Pancreas (tissue), 10 donors: ENCODE data around the gene ZFP36. TPM values are rescaled to one million over a fixed set of nuclear protein-coding genes. Genes with fewer than 3 reads are reported as not detected.

Experiments used
- ATAC-seq, 4 donors: fragments of 200-7000 bp; cut with Tn5 transposase; one replicate each; pipeline versions ENCODE4 v1.8.0 to v1.9.1; 2020; ENCODE audit warnings: mild to moderate bottlenecking in 4 of 4, moderate library complexity in 4 of 4
- DNase-seq, 6 donors: peaks; one replicate each; pipeline ENCODE4 v3.0.0-alpha.2; 2020
- FAIRE-seq: peaks from 2 replicates; lab custom pipeline; 2012; peaks lifted over from hg19 to GRCh38; lab: Jason Lieb, UNC
- H3K27ac ChIP-seq, 4 donors: fragments of 200-600 bp; sonication (generic); 1 replicate in 3 of 4; 2 replicates in 1 of 4; pipeline versions ENCODE4 v1.5.0 to v1.8.0; 2020
- H3K27me3 ChIP-seq, 4 donors: fragments of 200-600 bp; one replicate each; pipeline ENCODE4 v1.8.0; 2021
- H3K36me3 ChIP-seq, 3 donors: fragments of 200-600 bp; sonication (generic) in 1 of 3; one replicate each; pipeline versions ENCODE4 v1.5.0 to v1.8.0; 2020 to 2021
- H3K4me1 ChIP-seq, 3 donors: fragments of 200-600 bp; one replicate each; pipeline ENCODE4 v1.8.0; 2021
- H3K4me3 ChIP-seq, 4 donors: fragments of 200-600 bp; sonication (generic) in 2 of 4; one replicate each; pipeline versions ENCODE4 v1.5.0 to v1.8.0; 2020 to 2021
- H3K9me3 ChIP-seq, 4 donors: fragments of 200-600 bp; one replicate each; pipeline ENCODE4 v1.8.0; 2021
- CTCF ChIP-seq, 4 donors: fragments of 200-600 bp; sonication (generic) in 3 of 4; IDR thresholded peaks; one replicate each; pipeline versions ENCODE4 v1.5.0 to v1.8.0; 2021; ENCODE audit warnings: antibody characterized with exemption in 4 of 4
- WGBS, 2 donors: extraction: QIAGEN DNeasy Blood & Tissue Kit; methylation state at CpG; one replicate each; pipeline ENCODE4 v1.1.7; 2013; 5-methylcytosine and 5-hydroxymethylcytosine counted together
- intact Hi-C, 3 donors: fragments of 100-400 bp; cut with DNase I; formaldehyde crosslinking; loops; one replicate each; pipeline versions ENCODE4 v1.11.1 to v1.14.2; 2022
- polyA plus RNA-seq, 2 donors: library from polyadenylated mRNA; stranded (reverse); fragments of 200-250 nt; gene quantifications; one replicate each; pipeline ENCODE4 v1.2.3, GENCODE V29; 2013
- total RNA-seq, 6 donors: library from RNA; stranded (reverse); fragmentation: NEBNext Ultra II Directional in 4 of 6; extraction: Animal tissue kit (Norgen Biotek cat#: 25700) in 4 of 6; gene quantifications; one replicate each; pipeline versions ENCODE4 v1.2.1 to v1.2.4, GENCODE V29; 2021 to 2023
- donor health status: healthy with polysubstance abuse.
- donor health status: DM: no; HTN: no; CAD: no; lungs with moderate emphysema.
- donor health status: DM: no; HTN: no; CAD: no.
- donor health status: control.
- donor health status: control.
- donor health status: Bipolar disorder and iron deficiency.
- donor health status: DM: yes; HTN: yes; CAD: no.
- donor health status: DM: no; HTN: no; CAD: no.
- donor health status: DM: no; HTN: no; CAD: no.
- donor health status: DM: yes; HTN: yes; CAD: no.

ZFP36 gene
- total and polyA plus RNA-seq, 8 donors: 20.2 to 151 (median 38.4) TPM

- H3K27me3 ChIP-seq: no peaks in the 10 kb centered on the region
- intact Hi-C loops: loop anchor here in 1 of 3 donors (10.0 kb wide), 1 partner anchor 145 kb away; the partner anchor contains the start of gene EID2B
- WGBS, 2 donors: 48 to 55% methylated on average over 13 of the region's 13 CpGs
- H3K9me3 ChIP-seq: no peaks in the 10 kb centered on the region
- ATAC-seq (no peak), DNase-seq (no peak), FAIRE-seq (no peak)
- H3K36me3 ChIP-seq: peaks cover 0 to 34% (median 10%) of the 10 kb centered on the region in 3 donors
- peak overlapping the region; percentile 57 to 97 (median 71) for H3K4me3 ChIP-seq
- TF ChIP-seq CTCF (IDR thresholded peaks at IDR 0.05): no peak
- peak overlapping the region in 3 of 4 donors; percentile 91 to 99 (median 97) for H3K27ac ChIP-seq
- H3K4me1 ChIP-seq: peaks cover 0 to 8% (median 4%) of the 10 kb centered on the region in 3 donors
Observed at GRCh38 chr19:39389631-39390414, 16.8 kb upstream of the ZFP36 start.

GRCh38 chr19:39390451-39390750 lies 16.2 kb upstream of the ZFP36 start:
- FAIRE-seq (no peak), DNase-seq (no peak), ATAC-seq (peak in 3 of 4 donors; percentile 31 to 47 (median 36))
- intact Hi-C loops: loop anchor here in 1 of 3 donors (10.0 kb wide), 1 partner anchor 144 kb away; the partner anchor contains the start of gene EID2B
- Histone ChIP-seq H3K4me3 (peak overlapping the region; percentile 57 to 97 (median 71)), H3K27me3 (no peaks in the 10 kb centered on the region), H3K9me3 (no peaks in the 10 kb centered on the region), H3K36me3 (peaks cover 0 to 34% (median 10%) of the 10 kb centered on the region in 3 donors), H3K27ac (peak overlapping the region; percentile 91 to 99 (median 94)), H3K4me1 (peaks cover 0 to 8% (median 4%) of the 10 kb centered on the region in 3 donors)
- 0 to 1% methylated on average over 10 of the region's 10 CpGs for WGBS, 2 donors
- TF ChIP-seq CTCF (IDR thresholded peaks at IDR 0.05): no peak

GRCh38 chr19:39390751-39391437 lies 15.8 kb upstream of the ZFP36 start, which contains the start of the genes MED29 and PAF1:
TSS of gene MED29 (plus strand) at chr19:39391378. CDS start at chr19:39391423, 45 bp downstream.
TSS of gene PAF1 (minus strand) at chr19:39391106. CDS start at chr19:39390864, 242 bp downstream.
- H3K27me3 ChIP-seq: no peaks in the 10 kb centered on the region
- H3K27ac ChIP-seq: peak within 1 kb of the TSS; percentile 91 to 99 (median 94)
- H3K4me3 ChIP-seq: peak within 1 kb of the TSS; percentile 57 to 97 (median 71)
- DNase-seq (peak; percentile 89 to 99 (median 98)), ATAC-seq (peak; percentile 93 to 97 (median 96)), FAIRE-seq (peak; percentile 98)
- H3K9me3 ChIP-seq: no peaks in the 10 kb centered on the region
- intact Hi-C loops: loop anchor here in 1 of 3 donors (10.0 kb wide), 1 partner anchor 144 kb away; the partner anchor contains the start of gene EID2B
- WGBS, 2 donors: 0% methylated on average over 48 to 60 of the region's 60 CpGs
- H3K4me1 ChIP-seq: peaks cover 0 to 8% (median 4%) of the 10 kb centered on the region in 3 donors
- TF ChIP-seq CTCF (IDR thresholded peaks at IDR 0.05): no peak
- peaks cover 0 to 34% (median 10%) of the 10 kb centered on the region in 3 donors for H3K36me3 ChIP-seq

GRCh38 chr19:39397360-39398296 lies 9.0 kb upstream of the ZFP36 start:
- Histone ChIP-seq H3K27me3 (no peaks in the 10 kb centered on the region), H3K36me3 (peaks cover 0 to 6% (median 0%) of the 10 kb centered on the region in 3 donors), H3K4me1 (peaks cover 6 to 25% (median 15%) of the 10 kb centered on the region in 3 donors), H3K27ac (peak overlapping the region; percentile 46 to 85 (median 66)), H3K9me3 (no peaks in the 10 kb centered on the region), H3K4me3 (no peak overlapping the region)
- intact Hi-C loops: loop anchor here in 1 of 3 donors (10.0 kb wide), 1 partner anchor 137 kb away; the partner anchor contains the start of gene EID2B
- FAIRE-seq (no peak), DNase-seq (peak; percentile 83 to 98 (median 91)), ATAC-seq (peak; percentile 79 to 86 (median 84))
- TF ChIP-seq CTCF (IDR thresholded peaks at IDR 0.05): peak; percentile 91 to 96 (median 94)
- WGBS, 2 donors: 10% methylated on average over 17 of the region's 17 CpGs
